Measurements from ENCODE around the gene LSP1. TPM values are rescaled to one million over a fixed set of nuclear protein-coding genes. Genes with fewer than 3 reads are reported as not detected.

The LSP1 gene
- total RNA-seq, 2 experiments from 2014 or later = 42.4 to 42.9 TPM

GRCh38 chr11:1857064-1857463 is 4.2 kb downstream of the LSP1 start:
- intact Hi-C loops (cut with micrococcal nuclease) = no loop called here

GRCh38 chr11:1858154-1858553 is 5.3 kb downstream of the LSP1 start:
- Mint-ChIP-seq H3K9me3 (no peaks in the 10 kb centered on the region), H3K27ac (no peak overlapping the region), H3K36me3 (ENCODE audit: low read depth) (no peaks in the 10 kb centered on the region), H3K4me1 (ENCODE audit: low read depth) (peaks cover 31% of the 10 kb centered on the region), H3K4me3 (no peak overlapping the region), H3K27me3 (ENCODE audit: low read depth) (no peaks in the 10 kb centered on the region)
- CTCF ChIA-PET = no interaction called here
- intact Hi-C loops (cut with micrococcal nuclease) = no loop called here
- DNase-seq = no peak

More at GRCh38 chr11:1857064-1857463, 4.2 kb downstream of the LSP1 start:
- Mint-ChIP-seq H3K4me3 (no peak overlapping the region), H3K27me3 (ENCODE audit: low read depth) (no peaks in the 10 kb centered on the region), H3K36me3 (ENCODE audit: low read depth) (no peaks in the 10 kb centered on the region), H3K27ac (no peak overlapping the region), H3K4me1 (ENCODE audit: low read depth) (peaks cover 42% of the 10 kb centered on the region), H3K9me3 (no peaks in the 10 kb centered on the region)
- no peak for DNase-seq
- CTCF ChIA-PET = no interaction called here

- Mint-ChIP-seq H3K4me1 (ENCODE audit: low read depth) (peaks cover 27% of the 10 kb centered on the region), H3K4me3 (no peak overlapping the region), H3K36me3 (ENCODE audit: low read depth) (no peaks in the 10 kb centered on the region), H3K27me3 (ENCODE audit: low read depth) (no peaks in the 10 kb centered on the region), H3K27ac (no peak overlapping the region), H3K9me3 (no peaks in the 10 kb centered on the region)
- CTCF ChIA-PET = no interaction called here
- DNase-seq = no peak
- intact Hi-C loops (cut with micrococcal nuclease) = no loop called here
Measured at GRCh38 chr11:1858576-1858975, 5.7 kb downstream of the LSP1 start.

- CTCF ChIA-PET = interaction anchor here (0.6 kb wide), 1 partner anchor 9 kb away, joined by 3 read pairs; no protein-coding TSS in a partner anchor
- no peak for DNase-seq
- Mint-ChIP-seq H3K4me1 (ENCODE audit: low read depth) (peaks cover 24% of the 10 kb centered on the region), H3K36me3 (ENCODE audit: low read depth) (no peaks in the 10 kb centered on the region), H3K27ac (no peak overlapping the region), H3K27me3 (ENCODE audit: low read depth) (no peaks in the 10 kb centered on the region), H3K4me3 (no peak overlapping the region), H3K9me3 (no peaks in the 10 kb centered on the region)
- intact Hi-C loops (cut with micrococcal nuclease) = no loop called here
Measured at GRCh38 chr11:1859004-1859403, 6.1 kb downstream of the LSP1 start.

- H3K4me3 Mint-ChIP-seq = no peak overlapping the region
- H3K27me3 Mint-ChIP-seq (ENCODE audit: low read depth) = no peaks in the 10 kb centered on the region
- H3K27ac Mint-ChIP-seq = no peak overlapping the region
- CTCF ChIA-PET = interaction anchor here (0.6 kb wide), 1 partner anchor 9 kb away, joined by 4 read pairs; no protein-coding TSS in a partner anchor
- no peaks in the 10 kb centered on the region for H3K9me3 Mint-ChIP-seq
- H3K4me1 Mint-ChIP-seq (ENCODE audit: low read depth) = peaks cover 18% of the 10 kb centered on the region
- H3K36me3 Mint-ChIP-seq (ENCODE audit: low read depth) = no peaks in the 10 kb centered on the region
- intact Hi-C loops (cut with micrococcal nuclease) = no loop called here
- no peak for DNase-seq
Measured at GRCh38 chr11:1860108-1860507, 7.2 kb downstream of the LSP1 start.

- Mint-ChIP-seq H3K4me3 (no peak overlapping the region), H3K27ac (no peak overlapping the region), H3K27me3 (ENCODE audit: low read depth) (no peaks in the 10 kb centered on the region), H3K36me3 (ENCODE audit: low read depth) (no peaks in the 10 kb centered on the region), H3K4me1 (ENCODE audit: low read depth) (peaks cover 16% of the 10 kb centered on the region), H3K9me3 (no peaks in the 10 kb centered on the region)
- no peak for DNase-seq
- intact Hi-C loops (cut with micrococcal nuclease) = no loop called here
- CTCF ChIA-PET = no interaction called here
Measured at GRCh38 chr11:1861435-1862411, 8.8 kb downstream of the LSP1 start.

GRCh38 chr11:1862588-1863351 is 9.9 kb downstream of the LSP1 start:
- Mint-ChIP-seq H3K9me3 (no peaks in the 10 kb centered on the region), H3K36me3 (ENCODE audit: low read depth) (no peaks in the 10 kb centered on the region), H3K27ac (peak overlapping the region; percentile 4), H3K4me3 (no peak overlapping the region), H3K27me3 (ENCODE audit: low read depth) (no peaks in the 10 kb centered on the region), H3K4me1 (ENCODE audit: low read depth) (peaks cover 17% of the 10 kb centered on the region)
- intact Hi-C loops (cut with micrococcal nuclease) = no loop called here
- DNase-seq = no peak
- CTCF ChIA-PET = no interaction called here

GRCh38 chr11:1863352-1864216 is 10.7 kb downstream of the LSP1 start:
- no peak for DNase-seq
- no peak overlapping the region for H3K27ac Mint-ChIP-seq
- H3K9me3 Mint-ChIP-seq = no peaks in the 10 kb centered on the region
- intact Hi-C loops (cut with micrococcal nuclease) = no loop called here
- H3K36me3 Mint-ChIP-seq (ENCODE audit: low read depth) = no peaks in the 10 kb centered on the region
- H3K4me1 Mint-ChIP-seq (ENCODE audit: low read depth) = peaks cover 20% of the 10 kb centered on the region
- no peak overlapping the region for H3K4me3 Mint-ChIP-seq
- CTCF ChIA-PET = no interaction called here
- H3K27me3 Mint-ChIP-seq (ENCODE audit: low read depth) = no peaks in the 10 kb centered on the region

- Mint-ChIP-seq H3K9me3 (no peaks in the 10 kb centered on the region), H3K27ac (no peak overlapping the region), H3K36me3 (ENCODE audit: low read depth) (no peaks in the 10 kb centered on the region), H3K4me3 (no peak overlapping the region), H3K4me1 (ENCODE audit: low read depth) (peaks cover 26% of the 10 kb centered on the region), H3K27me3 (ENCODE audit: low read depth) (no peaks in the 10 kb centered on the region)
- CTCF ChIA-PET = no interaction called here
- intact Hi-C loops (cut with micrococcal nuclease) = no loop called here
- no peak for DNase-seq
Measured at GRCh38 chr11:1864231-1864630, 11.3 kb downstream of the LSP1 start.

- Mint-ChIP-seq H3K36me3 (ENCODE audit: low read depth) (no peaks in the 10 kb centered on the region), H3K4me3 (no peak overlapping the region), H3K4me1 (ENCODE audit: low read depth) (peaks cover 32% of the 10 kb centered on the region), H3K27ac (no peak overlapping the region), H3K27me3 (ENCODE audit: low read depth) (no peaks in the 10 kb centered on the region), H3K9me3 (no peaks in the 10 kb centered on the region)
- CTCF ChIA-PET = no interaction called here
- no peak for DNase-seq
- intact Hi-C loops (cut with micrococcal nuclease) = no loop called here
Measured at GRCh38 chr11:1864831-1865665, 12.2 kb downstream of the LSP1 start.

GRCh38 chr11:1866226-1866625 is 13.3 kb downstream of the LSP1 start:
- H3K27ac Mint-ChIP-seq = no peak overlapping the region
- H3K36me3 Mint-ChIP-seq (ENCODE audit: low read depth) = no peaks in the 10 kb centered on the region
- intact Hi-C loops (cut with micrococcal nuclease) = no loop called here
- no peaks in the 10 kb centered on the region for H3K9me3 Mint-ChIP-seq
- H3K4me3 Mint-ChIP-seq = no peak overlapping the region
- H3K4me1 Mint-ChIP-seq (ENCODE audit: low read depth) = peaks cover 44% of the 10 kb centered on the region
- DNase-seq = no peak
- no peaks in the 10 kb centered on the region for H3K27me3 Mint-ChIP-seq (ENCODE audit: low read depth)
- CTCF ChIA-PET = interaction anchor here (1.2 kb wide), 1 partner anchor 15 kb away, joined by 3 read pairs; no protein-coding TSS in a partner anchor

All from activated naive CD4-positive, alpha-beta T cell treated with anti-CD3 and anti-CD28 coated beads for 36 hours (primary cell).